ENCODE results near the gene TMEM271. TPM values are rescaled to one million over a fixed set of nuclear protein-coding genes. Genes with fewer than 3 reads are reported as not detected.

The TMEM271 gene, protein sequence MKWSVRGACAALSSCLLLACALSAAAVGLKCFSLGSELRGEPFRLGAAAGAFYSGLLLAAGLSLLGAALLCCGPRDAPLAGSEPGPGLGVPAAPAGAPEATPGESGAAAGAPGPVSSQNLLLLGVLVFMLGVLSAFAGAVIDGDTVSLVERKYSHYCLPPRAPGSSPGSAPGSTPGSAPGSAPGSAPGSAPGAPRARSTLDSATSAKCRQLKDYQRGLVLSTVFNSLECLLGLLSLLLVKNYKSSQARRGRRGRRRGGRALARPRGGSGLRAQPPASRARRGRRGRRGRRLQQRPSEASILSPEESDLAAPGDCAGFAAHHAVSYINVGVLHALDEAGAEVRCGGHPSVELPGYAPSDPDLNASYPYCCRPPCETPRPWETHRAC
- not detected for total RNA-seq

DNA sequence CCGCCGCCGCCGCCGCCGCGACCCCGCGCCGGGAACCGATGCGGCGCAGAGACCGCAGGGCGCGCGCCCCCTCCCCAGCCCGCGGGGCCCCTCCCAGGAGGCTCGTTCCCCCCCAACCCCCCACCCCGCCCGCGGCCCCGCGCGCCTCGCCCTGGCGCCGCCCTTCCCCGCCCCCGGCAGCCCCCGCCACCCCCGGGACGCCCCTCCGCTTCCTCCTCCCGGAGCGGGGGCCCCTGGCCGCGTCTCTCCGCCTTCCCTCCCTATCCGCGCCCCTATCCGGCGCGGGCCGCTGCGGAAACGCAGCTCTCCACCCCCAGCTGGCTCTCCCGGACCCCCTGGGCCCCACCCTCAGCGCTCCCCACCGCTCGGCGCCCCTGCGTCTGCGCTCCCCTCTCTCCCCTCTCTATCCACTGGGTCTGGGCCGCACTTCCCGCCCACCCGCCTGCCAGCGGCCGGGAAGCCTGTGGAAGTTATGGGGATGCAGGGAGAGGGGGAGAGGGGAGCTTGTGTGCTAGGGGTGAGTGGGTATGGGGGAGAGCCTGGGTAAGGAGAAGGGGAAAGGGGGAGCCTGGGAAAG is at the start of gene TMEM271:
TSS of gene TMEM271 (minus strand) at position 51 of the 577 bp plus-strand sequence. CDS start 233 bp downstream, outside the sequence.
- DNase-seq (ENCODE audit: low spot score): no peak

DNA sequence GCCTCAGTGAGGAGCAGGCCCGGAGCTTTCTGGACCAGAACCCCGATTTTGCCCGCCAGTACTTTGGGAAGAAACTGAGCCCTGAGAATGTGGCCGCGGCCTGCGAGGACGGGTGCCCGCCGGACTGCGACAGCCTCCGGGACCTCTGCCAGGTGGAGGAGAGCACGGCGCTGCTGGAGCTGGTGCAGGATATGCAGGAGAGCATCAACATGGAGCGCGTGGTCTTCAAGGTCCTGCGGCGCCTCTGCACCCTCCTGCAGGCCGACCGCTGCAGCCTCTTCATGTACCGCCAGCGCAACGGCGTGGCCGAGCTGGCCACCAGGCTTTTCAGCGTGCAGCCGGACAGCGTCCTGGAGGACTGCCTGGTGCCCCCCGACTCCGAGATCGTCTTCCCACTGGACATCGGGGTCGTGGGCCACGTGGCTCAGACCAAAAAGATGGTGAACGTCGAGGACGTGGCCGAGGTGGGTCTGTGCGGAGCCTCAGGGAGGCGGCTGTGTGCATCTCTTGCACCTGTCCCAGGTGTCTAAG is 49.6 kb upstream of the TMEM271 start:
- no peak for DNase-seq (ENCODE audit: low spot score)

- no peak for DNase-seq (ENCODE audit: low spot score)
Measured at GRCh38 chr4:624705-625590, 48.9 kb upstream of the TMEM271 start, which contains the start of gene PDE6B. Gene PDE6B (plus strand): TSS chr4:625573. CDS start chr4:625627, 54 bp downstream.

DNA sequence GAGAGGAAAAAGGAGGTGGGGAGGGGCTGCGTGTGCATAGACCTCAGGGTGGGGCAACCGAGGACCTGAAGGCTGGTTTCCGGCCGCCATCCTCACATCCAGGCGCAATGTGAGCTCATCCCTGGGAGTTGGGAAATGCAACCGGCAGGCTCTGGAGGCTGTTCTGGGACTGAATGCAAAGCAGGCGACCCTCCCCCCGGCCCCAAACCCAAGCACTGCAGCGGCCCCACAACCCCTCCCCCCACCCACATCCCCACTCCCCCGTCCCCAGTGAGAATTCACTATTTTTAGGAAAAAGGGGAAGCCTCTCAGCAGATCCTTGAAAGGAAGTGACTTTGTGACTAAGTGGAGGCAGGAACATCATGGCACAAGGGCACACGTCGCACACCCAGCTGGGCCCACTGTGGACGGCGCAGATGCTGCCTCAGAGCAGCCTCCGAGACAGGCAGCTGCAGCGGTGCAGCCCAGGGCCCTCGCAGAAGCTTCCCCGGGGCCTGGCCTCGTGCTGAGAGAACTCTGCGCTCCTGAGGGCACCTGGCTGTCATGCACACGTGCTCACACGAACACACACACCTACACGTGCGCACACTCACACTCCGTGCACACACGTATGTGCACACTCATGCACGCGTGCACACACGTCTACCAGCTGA is 47.9 kb upstream of the TMEM271 start:
- DNase-seq (ENCODE audit: low spot score): no peak

DNA sequence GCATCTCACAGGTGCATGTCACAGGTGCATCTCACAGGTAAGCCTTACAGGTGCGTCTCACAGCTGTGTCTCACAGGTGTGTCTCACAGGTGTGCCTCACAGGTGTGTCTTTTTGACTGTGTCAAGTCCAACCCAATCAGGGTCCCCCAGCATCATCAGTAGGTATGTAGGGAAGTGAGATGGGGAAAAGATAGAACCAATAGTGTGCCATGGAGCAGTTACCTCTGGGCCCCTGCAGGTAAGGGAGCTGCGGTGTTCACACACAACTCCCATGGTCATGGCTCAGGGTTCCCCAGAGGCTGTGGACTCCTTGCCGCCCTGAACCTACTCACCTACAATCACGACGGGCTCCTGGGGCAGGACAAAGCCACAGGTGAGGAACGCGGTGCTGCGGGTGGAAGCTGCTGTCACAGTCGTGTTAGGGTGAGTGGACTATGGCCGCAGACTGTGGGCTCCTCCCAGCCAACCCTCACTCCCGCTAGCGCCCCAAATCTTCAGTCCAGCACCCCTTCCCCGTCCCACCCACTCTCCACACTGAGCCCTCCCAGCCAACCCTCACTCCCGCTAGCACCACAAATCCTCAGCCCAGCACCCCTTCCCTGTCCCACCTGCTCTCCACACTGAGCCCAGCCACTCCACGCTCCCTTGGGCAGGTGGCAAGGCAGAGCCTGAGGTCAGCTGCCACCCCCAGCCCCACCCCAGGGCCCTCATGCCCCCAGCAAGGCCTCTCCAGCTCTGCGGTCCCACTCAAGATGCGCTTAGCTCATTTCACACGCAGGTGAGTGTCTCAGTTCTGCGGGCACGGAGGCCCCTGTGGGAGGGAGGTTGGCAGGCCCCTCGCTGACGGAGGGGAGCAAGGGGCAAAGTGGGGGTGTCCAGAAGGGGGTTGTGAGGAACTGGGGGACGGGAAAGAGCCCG is 47.2 kb upstream of the TMEM271 start:
- DNase-seq (ENCODE audit: low spot score): no peak

GRCh38 chr4:622071-622995 is 46.2 kb upstream of the TMEM271 start:
- DNase-seq (ENCODE audit: low spot score): no peak

GRCh38 chr4:621296-622070 is 45.4 kb upstream of the TMEM271 start:
- no peak for DNase-seq (ENCODE audit: low spot score)

DNA sequence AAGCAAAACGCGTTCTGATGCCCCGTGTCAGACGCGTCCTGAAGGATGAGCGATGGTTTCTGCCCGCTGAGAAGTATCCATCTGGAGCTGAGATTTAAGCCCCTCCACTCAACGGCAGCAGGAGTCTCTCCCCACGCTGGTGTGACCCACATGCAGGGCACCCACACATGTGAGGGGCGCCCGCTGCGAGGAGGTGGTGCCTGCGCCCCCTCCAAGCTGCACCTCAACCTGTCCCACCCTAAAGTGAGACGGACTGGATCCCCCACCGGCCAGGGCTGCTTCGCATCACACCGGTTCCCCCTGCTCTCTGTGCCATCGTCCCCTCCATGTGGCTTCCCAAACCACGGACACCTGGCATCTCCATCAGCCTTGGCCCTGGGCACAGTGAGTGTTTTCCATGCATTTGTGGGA is 44.8 kb upstream of the TMEM271 start:
- no peak for DNase-seq (ENCODE audit: low spot score)

- no peak for DNase-seq (ENCODE audit: low spot score)
Measured at GRCh38 chr4:620201-620600, 44.1 kb upstream of the TMEM271 start.

- DNase-seq (ENCODE audit: low spot score): no peak
Measured at GRCh38 chr4:617644-618641, 41.8 kb upstream of the TMEM271 start.

GRCh38 chr4:616911-617643 is 41.0 kb upstream of the TMEM271 start:
- DNase-seq (ENCODE audit: low spot score): no peak

GRCh38 chr4:616091-616490 is 40.0 kb upstream of the TMEM271 start:
- no peak for DNase-seq (ENCODE audit: low spot score)

GRCh38 chr4:613126-613525 is 37.0 kb upstream of the TMEM271 start:
- no peak for DNase-seq (ENCODE audit: low spot score)

DNA sequence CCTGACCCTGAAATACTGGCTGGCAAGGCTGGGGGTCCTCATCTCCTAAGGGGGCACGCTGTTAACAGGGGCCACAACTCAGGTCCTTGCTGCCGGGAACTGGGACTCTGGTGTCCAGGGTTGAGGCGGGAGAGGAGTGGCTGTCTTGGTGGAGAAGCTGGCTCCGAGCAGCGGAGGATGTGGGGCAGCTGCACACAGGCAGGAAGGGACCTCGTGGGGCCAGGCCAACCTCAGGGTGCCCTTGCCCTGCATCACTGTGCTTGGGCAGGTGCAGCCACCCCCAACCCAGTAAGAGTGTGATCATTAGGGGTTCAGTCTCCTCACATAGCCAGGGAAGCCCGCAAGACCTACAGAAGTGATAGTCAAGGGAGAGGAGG is 36.6 kb upstream of the TMEM271 start:
- DNase-seq (ENCODE audit: low spot score): no peak

GRCh38 chr4:612052-612748 is 36.1 kb upstream of the TMEM271 start:
- no peak for DNase-seq (ENCODE audit: low spot score)
